ENCODE data around the gene DENND1A.

Gene DENND1A

GRCh38 chr9:123361731-123362510 is 568.0 kb downstream of the DENND1A start:
- TF ChIP-seq CTCF (IDR thresholded peaks at IDR 0.05; ENCODE audit: low read depth, low read length) = no peak

GRCh38 chr9:123361086-123361730 is 568.7 kb downstream of the DENND1A start:
- no peak for TF ChIP-seq CTCF (IDR thresholded peaks at IDR 0.05; ENCODE audit: low read depth, low read length)
- no peak overlapping the region for H3K4me3 ChIP-seq (ENCODE audit: low read depth, low read length)

More at GRCh38 chr9:123361731-123362510, 568.0 kb downstream of the DENND1A start:
- no peak overlapping the region for H3K4me3 ChIP-seq (ENCODE audit: low read depth, low read length)

- no peak for TF ChIP-seq CTCF (IDR thresholded peaks at IDR 0.05; ENCODE audit: low read depth, low read length)
- H3K4me3 ChIP-seq (ENCODE audit: low read depth, low read length) = no peak overlapping the region
Measured at GRCh38 chr9:123360161-123361085, 569.5 kb downstream of the DENND1A start.

GRCh38 chr9:123359546-123359945 is 570.4 kb downstream of the DENND1A start:
- no peak for TF ChIP-seq CTCF (IDR thresholded peaks at IDR 0.05; ENCODE audit: low read depth, low read length)
- no peak overlapping the region for H3K4me3 ChIP-seq (ENCODE audit: low read depth, low read length)

GRCh38 chr9:123359106-123359505 is 570.8 kb downstream of the DENND1A start:
- no peak overlapping the region for H3K4me3 ChIP-seq (ENCODE audit: low read depth, low read length)
- TF ChIP-seq CTCF (IDR thresholded peaks at IDR 0.05; ENCODE audit: low read depth, low read length) = no peak

GRCh38 chr9:123358181-123358905 is 571.6 kb downstream of the DENND1A start:
- no peak overlapping the region for H3K4me3 ChIP-seq (ENCODE audit: low read depth, low read length)
- no peak for TF ChIP-seq CTCF (IDR thresholded peaks at IDR 0.05; ENCODE audit: low read depth, low read length)
